ENCODE measurements around the gene NUF2.

DNA sequence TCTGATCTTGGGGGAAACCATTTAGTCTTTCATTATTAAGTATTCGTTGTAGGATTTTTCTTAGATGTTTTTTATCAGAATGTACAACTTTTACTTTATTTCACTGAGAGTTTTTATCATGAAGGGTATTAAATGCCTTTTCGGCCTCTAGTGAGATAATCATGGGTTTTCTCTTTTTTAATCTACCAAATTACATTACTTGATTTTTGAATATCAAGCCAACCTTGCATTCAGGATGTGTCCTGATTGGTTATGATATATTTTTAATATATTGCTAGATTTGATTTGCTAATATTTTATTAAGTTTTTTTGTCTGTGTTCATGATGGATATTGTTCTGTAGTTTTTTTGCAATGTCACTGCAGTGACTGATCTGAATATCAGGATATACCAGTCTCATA lies 9.4 kb downstream of the NUF2 start:
- TF ChIP-seq, protein P1, sequence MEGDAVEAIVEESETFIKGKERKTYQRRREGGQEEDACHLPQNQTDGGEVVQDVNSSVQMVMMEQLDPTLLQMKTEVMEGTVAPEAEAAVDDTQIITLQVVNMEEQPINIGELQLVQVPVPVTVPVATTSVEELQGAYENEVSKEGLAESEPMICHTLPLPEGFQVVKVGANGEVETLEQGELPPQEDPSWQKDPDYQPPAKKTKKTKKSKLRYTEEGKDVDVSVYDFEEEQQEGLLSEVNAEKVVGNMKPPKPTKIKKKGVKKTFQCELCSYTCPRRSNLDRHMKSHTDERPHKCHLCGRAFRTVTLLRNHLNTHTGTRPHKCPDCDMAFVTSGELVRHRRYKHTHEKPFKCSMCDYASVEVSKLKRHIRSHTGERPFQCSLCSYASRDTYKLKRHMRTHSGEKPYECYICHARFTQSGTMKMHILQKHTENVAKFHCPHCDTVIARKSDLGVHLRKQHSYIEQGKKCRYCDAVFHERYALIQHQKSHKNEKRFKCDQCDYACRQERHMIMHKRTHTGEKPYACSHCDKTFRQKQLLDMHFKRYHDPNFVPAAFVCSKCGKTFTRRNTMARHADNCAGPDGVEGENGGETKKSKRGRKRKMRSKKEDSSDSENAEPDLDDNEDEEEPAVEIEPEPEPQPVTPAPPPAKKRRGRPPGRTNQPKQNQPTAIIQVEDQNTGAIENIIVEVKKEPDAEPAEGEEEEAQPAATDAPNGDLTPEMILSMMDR (IDR thresholded peaks at IDR 0.05): no peak
- TF ChIP-seq EZH2 (IDR thresholded peaks at IDR 0.05; ENCODE audit: borderline replicate concordance, insufficient read depth, low read depth, low read length, poor library complexity, severe bottlenecking): no peak
